ENCODE data around the gene CFAP97D1.

CFAP97D1 gene

DNA sequence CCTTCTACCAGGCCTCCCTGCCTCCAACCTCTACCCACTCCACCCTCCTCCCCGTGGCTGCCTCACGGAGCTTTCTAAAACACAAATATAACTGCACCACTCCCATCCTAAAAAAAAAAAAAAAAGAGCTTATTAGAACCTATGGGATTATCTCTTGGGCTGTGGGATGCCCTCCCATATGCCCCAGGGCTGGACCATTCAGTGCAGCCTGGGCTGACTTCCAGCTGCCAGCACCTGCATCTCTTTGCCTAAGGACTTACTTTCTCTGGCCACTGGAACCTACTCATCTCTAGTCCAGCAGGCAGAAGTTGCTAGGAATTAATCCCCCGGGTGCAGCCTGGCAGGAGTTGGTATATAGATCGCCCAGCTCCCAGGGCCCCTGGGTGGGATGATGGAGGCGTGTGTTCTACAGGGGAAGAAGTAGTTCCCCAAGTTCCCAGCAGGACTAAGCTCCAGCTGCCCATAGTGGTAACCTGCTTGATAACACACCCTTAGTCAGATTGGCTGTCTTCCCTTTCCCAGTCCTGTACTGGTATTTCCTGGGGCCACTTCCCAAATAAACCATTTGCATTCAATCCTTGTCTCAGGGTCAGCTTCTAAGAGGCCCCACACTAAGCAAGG, 42.4 kb downstream of the CFAP97D1 start:
- Histone ChIP-seq H3K36me3 (ENCODE audit: control insufficient read depth, insufficient read depth, low read length) (no peaks in the 10 kb centered on the region), H3K4me1 (ENCODE audit: control insufficient read depth, insufficient read depth, low read length) (no peaks in the 10 kb centered on the region), H3K4me3 (ENCODE audit: insufficient read depth, low read depth, low read length) (no peak overlapping the region), H3K27me3 (ENCODE audit: control insufficient read depth, insufficient read depth, low read length, poor library complexity, severe bottlenecking) (no peaks in the 10 kb centered on the region), H3K27ac (ENCODE audit: insufficient read depth, low read depth, low read length, poor library complexity, severe bottlenecking) (no peak overlapping the region), H3K9me3 (ENCODE audit: control insufficient read depth, low read length) (no peaks in the 10 kb centered on the region)
- WGBS, 2 experiments: 79 to 91% methylated on average over 3 to 5 of the region's 5 CpGs

DNA sequence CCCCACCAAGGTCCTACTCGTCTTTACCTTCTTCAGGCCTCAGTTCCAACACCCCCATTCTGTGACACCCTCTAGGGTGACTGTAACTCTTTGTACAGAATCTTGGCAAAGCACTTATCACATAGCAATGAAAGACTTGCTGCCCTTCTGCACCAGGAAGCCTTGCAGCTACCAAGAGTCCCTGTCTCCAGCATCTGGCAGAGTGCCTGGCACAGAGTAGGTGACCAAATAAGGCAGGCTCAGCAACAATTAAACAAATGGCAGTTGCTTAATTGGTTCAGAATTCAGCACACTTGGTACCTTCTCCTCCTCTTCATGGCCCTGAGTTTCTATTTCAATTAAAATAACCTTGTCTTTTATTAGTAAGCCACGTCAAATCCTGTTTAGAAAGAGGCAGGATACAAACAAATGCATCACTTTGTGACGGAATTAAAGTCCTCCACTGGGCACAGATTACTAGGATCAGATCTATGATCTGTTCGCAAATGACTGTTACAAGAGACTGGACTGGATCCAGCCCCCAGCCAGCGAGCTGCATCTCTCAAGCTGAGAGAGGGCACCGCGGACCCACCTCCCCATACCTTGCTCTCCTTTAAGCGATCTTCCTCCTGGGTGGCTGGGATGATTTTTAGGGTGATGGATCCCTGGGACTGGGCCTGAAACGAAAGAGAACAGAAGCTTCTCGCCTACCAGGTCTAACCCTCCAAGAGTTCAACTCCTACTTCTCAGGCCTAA, 43.3 kb downstream of the CFAP97D1 start:
- Histone ChIP-seq H3K4me3 (ENCODE audit: insufficient read depth, low read depth, low read length) (no peak overlapping the region), H3K4me1 (ENCODE audit: control insufficient read depth, insufficient read depth, low read length) (no peaks in the 10 kb centered on the region), H3K36me3 (ENCODE audit: control insufficient read depth, insufficient read depth, low read length) (no peaks in the 10 kb centered on the region), H3K27ac (ENCODE audit: insufficient read depth, low read depth, low read length, poor library complexity, severe bottlenecking) (no peak overlapping the region), H3K27me3 (ENCODE audit: control insufficient read depth, insufficient read depth, low read length, poor library complexity, severe bottlenecking) (no peaks in the 10 kb centered on the region), H3K9me3 (ENCODE audit: control insufficient read depth, low read length) (no peaks in the 10 kb centered on the region)
- 88 to 96% methylated on average over 8 to 10 of the region's 10 CpGs for WGBS, 2 experiments

DNA sequence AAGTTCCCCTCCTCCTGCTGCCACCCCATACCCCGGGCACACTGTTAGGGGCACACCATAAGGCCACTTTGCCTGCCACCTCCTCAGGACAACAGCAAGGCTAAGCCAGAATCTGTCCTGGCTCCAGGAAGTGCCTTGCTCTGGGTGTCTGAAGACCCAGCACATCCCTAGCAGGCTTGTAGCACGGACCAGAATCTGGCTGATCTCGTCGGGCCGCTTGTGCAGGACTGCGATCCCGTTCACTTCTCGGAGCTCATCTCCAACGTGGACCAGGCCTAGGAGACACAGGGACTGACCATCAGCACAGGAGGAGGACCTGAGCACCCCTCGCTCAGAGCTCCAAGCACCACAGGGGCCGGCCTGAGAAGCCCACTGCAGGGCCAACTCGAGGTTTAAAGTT, 45.3 kb downstream of the CFAP97D1 start:
- no peak overlapping the region for H3K27ac ChIP-seq (ENCODE audit: insufficient read depth, low read depth, low read length, poor library complexity, severe bottlenecking)
- no peaks in the 10 kb centered on the region for H3K4me1 ChIP-seq (ENCODE audit: control insufficient read depth, insufficient read depth, low read length)
- H3K4me3 ChIP-seq (ENCODE audit: insufficient read depth, low read depth, low read length): no peak overlapping the region
- no peaks in the 10 kb centered on the region for H3K9me3 ChIP-seq (ENCODE audit: control insufficient read depth, low read length)
- 91 to 95% methylated on average over 12 of the region's 12 CpGs for WGBS, 2 experiments
- H3K36me3 ChIP-seq (ENCODE audit: control insufficient read depth, insufficient read depth, low read length): no peaks in the 10 kb centered on the region
- no peaks in the 10 kb centered on the region for H3K27me3 ChIP-seq (ENCODE audit: control insufficient read depth, insufficient read depth, low read length, poor library complexity, severe bottlenecking)

DNA sequence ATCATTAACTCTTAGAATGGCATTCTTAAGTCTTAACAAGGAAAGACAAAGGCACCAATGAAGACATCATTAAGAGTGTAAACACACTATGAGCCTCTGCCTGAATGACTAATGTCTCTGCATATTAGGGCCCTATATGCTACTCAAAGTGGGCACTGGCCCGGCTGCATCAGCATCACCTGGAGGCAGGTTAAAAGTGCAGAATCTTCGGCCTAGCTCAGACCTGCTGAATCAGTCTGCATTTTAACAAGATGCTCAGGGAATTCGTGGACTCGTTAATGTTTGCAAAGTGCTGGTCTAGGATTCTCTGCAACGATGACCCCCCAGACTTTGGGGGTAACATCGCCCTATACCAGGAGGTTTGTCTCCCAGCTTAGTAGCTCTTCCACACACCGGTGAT, 46.0 kb downstream of the CFAP97D1 start:
- Histone ChIP-seq H3K4me1 (ENCODE audit: control insufficient read depth, insufficient read depth, low read length) (no peaks in the 10 kb centered on the region), H3K36me3 (ENCODE audit: control insufficient read depth, insufficient read depth, low read length) (no peaks in the 10 kb centered on the region), H3K4me3 (ENCODE audit: insufficient read depth, low read depth, low read length) (no peak overlapping the region), H3K27me3 (ENCODE audit: control insufficient read depth, insufficient read depth, low read length, poor library complexity, severe bottlenecking) (no peaks in the 10 kb centered on the region), H3K27ac (ENCODE audit: insufficient read depth, low read depth, low read length, poor library complexity, severe bottlenecking) (no peak overlapping the region), H3K9me3 (ENCODE audit: control insufficient read depth, low read length) (no peaks in the 10 kb centered on the region)
- WGBS, 2 experiments: 93 to 95% methylated on average over 7 of the region's 7 CpGs

DNA sequence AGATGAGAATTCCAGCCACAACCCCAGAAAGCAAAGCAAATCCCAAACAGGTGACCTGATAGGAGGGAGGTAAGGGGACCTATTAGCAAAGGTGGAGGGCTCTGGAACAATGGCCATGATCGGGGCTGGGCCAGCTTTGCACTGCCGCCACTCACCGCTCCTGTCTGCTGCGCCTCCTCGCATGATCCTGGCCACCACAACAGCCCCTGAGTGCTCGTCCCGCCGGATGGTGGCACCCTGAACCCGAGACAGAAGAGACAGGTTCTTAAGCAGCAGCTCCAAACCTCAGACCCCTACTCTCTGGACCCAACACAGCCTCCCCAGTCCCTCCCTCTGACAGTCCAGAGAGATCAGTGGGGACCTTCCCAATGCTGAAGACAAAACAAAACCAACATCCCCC, 47.4 kb downstream of the CFAP97D1 start:
- Histone ChIP-seq H3K27me3 (ENCODE audit: control insufficient read depth, insufficient read depth, low read length, poor library complexity, severe bottlenecking) (peaks cover 10% of the 10 kb centered on the region), H3K4me1 (ENCODE audit: control insufficient read depth, insufficient read depth, low read length) (peaks cover 5% of the 10 kb centered on the region), H3K4me3 (ENCODE audit: insufficient read depth, low read depth, low read length) (no peak overlapping the region), H3K36me3 (ENCODE audit: control insufficient read depth, insufficient read depth, low read length) (no peaks in the 10 kb centered on the region), H3K9me3 (ENCODE audit: control insufficient read depth, low read length) (no peaks in the 10 kb centered on the region), H3K27ac (ENCODE audit: insufficient read depth, low read depth, low read length, poor library complexity, severe bottlenecking) (no peak overlapping the region)
- WGBS, 2 experiments: 94 to 95% methylated on average over 9 of the region's 9 CpGs

DNA sequence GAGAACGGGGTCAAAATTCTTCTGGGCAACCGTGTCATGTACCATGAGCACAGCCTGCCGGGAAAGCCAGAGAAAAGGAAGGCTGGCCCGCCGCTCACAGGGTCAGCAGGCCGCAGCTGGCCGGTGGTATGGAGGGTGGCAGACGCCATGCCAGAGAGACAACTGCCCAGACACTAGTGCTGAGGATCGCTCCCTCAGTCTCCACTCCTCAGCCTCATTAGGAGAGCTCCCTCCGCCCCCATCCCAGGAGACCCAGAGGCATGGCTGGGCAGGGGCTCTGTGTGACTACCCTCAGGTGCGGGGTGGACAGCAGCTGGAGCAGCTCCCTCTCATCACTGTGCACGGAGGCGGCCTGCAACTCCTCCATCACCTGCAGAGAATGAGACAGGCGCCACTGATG, 49.5 kb downstream of the CFAP97D1 start:
- Histone ChIP-seq H3K4me1 (ENCODE audit: control insufficient read depth, insufficient read depth, low read length) (peaks cover 5% of the 10 kb centered on the region), H3K27ac (ENCODE audit: insufficient read depth, low read depth, low read length, poor library complexity, severe bottlenecking) (no peak overlapping the region), H3K27me3 (ENCODE audit: control insufficient read depth, insufficient read depth, low read length, poor library complexity, severe bottlenecking) (peaks cover 28% of the 10 kb centered on the region), H3K36me3 (ENCODE audit: control insufficient read depth, insufficient read depth, low read length) (no peaks in the 10 kb centered on the region), H3K9me3 (ENCODE audit: control insufficient read depth, low read length) (no peaks in the 10 kb centered on the region), H3K4me3 (ENCODE audit: insufficient read depth, low read depth, low read length) (no peak overlapping the region)
- WGBS, 2 experiments: 94% methylated on average over 14 of the region's 14 CpGs

DNA sequence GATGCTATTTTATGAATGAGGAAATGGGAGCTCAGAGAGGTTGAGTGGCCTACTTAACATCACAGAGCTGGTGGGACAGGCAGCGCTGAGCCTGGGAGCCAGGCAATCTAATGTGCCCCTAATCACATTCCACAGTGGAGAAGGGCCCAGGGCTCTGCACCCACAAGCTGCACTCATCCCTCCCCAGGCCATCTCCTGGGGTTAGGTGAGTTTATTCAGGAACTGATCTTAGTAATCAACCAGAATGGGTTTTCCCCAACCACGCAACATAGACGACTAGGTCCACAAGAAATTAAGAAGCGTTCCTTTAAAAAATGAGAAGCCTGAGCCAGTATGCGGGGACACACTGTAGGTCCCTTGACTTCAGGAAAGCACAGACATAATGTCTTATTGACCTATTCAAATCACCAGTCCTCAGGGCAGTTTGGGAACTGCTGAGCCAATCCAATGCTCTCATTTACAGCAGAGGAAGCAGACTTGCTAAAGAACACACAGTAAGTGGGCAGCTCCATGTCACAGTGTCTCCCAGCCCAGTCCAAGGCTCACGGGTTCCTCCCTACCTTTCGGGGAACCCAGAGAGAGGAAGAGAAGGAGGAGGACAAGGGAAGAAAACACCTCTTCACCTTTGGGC, 50.4 kb downstream of the CFAP97D1 start:
- Histone ChIP-seq H3K36me3 (ENCODE audit: control insufficient read depth, insufficient read depth, low read length) (no peaks in the 10 kb centered on the region), H3K4me3 (ENCODE audit: insufficient read depth, low read depth, low read length) (no peak overlapping the region), H3K4me1 (ENCODE audit: control insufficient read depth, insufficient read depth, low read length) (peaks cover 5% of the 10 kb centered on the region), H3K9me3 (ENCODE audit: control insufficient read depth, low read length) (no peaks in the 10 kb centered on the region), H3K27ac (ENCODE audit: insufficient read depth, low read depth, low read length, poor library complexity, severe bottlenecking) (no peak overlapping the region), H3K27me3 (ENCODE audit: control insufficient read depth, insufficient read depth, low read length, poor library complexity, severe bottlenecking) (peaks cover 30% of the 10 kb centered on the region)
- WGBS, 2 experiments: 95% methylated on average over 7 of the region's 7 CpGs

DNA sequence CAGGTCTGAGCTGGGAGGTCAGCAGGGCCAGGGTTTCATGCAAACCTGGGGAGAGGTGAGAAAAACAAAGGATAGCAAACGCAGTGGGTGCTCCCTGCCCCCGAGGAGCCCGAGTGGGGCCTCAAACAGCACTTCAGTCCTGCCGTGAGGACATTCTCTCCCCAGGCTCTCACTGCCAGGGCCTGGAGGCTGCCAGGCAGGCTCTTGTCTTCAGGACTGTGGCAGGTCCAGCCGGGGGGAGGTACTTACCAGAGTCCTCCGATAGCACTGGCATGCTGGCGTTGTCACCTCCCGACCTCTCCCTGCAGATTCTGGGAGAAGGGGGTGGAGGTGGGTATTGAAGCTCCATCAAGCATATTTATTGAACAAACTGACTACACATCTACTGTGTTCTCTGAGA, 51.4 kb downstream of the CFAP97D1 start:
- Histone ChIP-seq H3K4me1 (ENCODE audit: control insufficient read depth, insufficient read depth, low read length) (peaks cover 5% of the 10 kb centered on the region), H3K4me3 (ENCODE audit: insufficient read depth, low read depth, low read length) (no peak overlapping the region), H3K27ac (ENCODE audit: insufficient read depth, low read depth, low read length, poor library complexity, severe bottlenecking) (no peak overlapping the region), H3K27me3 (ENCODE audit: control insufficient read depth, insufficient read depth, low read length, poor library complexity, severe bottlenecking) (peaks cover 30% of the 10 kb centered on the region), H3K36me3 (ENCODE audit: control insufficient read depth, insufficient read depth, low read length) (no peaks in the 10 kb centered on the region), H3K9me3 (ENCODE audit: control insufficient read depth, low read length) (no peaks in the 10 kb centered on the region)
- WGBS, 2 experiments: 65 to 78% methylated on average over 7 to 8 of the region's 8 CpGs

DNA sequence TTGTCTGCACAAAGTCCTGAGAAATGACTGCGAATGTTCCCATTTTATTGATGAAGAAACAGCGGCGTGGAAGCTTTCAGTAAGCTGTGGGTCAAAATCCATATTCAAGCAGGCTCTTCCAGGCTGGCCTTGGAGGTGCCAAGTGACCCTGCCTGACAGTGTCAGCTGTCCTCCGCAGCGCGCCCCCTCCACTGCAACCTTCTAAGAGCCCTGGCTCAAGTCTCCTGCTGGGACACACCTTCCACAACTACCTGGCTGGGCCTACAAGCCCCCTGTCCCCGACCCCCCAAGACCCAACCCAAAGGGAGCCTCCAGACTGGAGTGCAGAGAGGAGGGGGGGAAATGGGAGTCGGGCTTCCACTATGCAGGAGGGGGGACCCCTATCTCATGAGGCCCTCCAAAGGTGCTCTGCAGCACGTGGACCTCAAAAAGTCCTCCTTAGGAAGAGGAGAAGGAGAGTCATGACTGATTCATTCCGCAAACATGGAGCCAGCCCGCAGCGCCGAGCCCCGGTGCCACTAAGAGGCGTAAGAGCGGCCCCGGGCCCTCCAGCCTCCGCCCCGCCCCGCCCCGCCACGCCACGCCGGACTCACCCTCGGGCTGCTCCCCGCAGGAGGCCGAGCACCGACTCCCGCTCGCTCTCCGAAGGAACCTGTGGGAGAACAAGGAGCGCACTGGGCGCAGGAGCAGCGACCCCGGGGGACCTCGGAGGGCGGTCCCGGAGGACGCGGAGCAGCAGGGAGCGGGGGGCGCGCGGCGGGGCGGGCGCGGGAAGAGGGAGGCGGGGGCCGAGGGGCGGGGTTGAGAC, 52.1 kb downstream of the CFAP97D1 start:
- Histone ChIP-seq H3K27me3 (ENCODE audit: control insufficient read depth, insufficient read depth, low read length, poor library complexity, severe bottlenecking) (peaks cover 30% of the 10 kb centered on the region), H3K36me3 (ENCODE audit: control insufficient read depth, insufficient read depth, low read length) (no peaks in the 10 kb centered on the region), H3K9me3 (ENCODE audit: control insufficient read depth, low read length) (no peaks in the 10 kb centered on the region), H3K4me3 (ENCODE audit: insufficient read depth, low read depth, low read length) (peak overlapping the region; percentile 72), H3K27ac (ENCODE audit: insufficient read depth, low read depth, low read length, poor library complexity, severe bottlenecking) (no peak overlapping the region), H3K4me1 (ENCODE audit: control insufficient read depth, insufficient read depth, low read length) (peaks cover 5% of the 10 kb centered on the region)
- 9% methylated on average over 50 to 51 of the region's 51 CpGs for WGBS, 2 experiments

Data from ectodermal cell (in vitro differentiated cells).